GM21360 (cell line): ENCODE results near the gene PIP4K2A.

Source experiments
- ATAC-seq: cut with Tn5 transposase; IDR thresholded peaks from one replicate; pipeline ENCODE4 v1.9.1; 2021; ENCODE audit warnings: mild to moderate bottlenecking, moderate library complexity; ENCODE audit not compliant: unreplicated experiment

PIP4K2A gene

DNA sequence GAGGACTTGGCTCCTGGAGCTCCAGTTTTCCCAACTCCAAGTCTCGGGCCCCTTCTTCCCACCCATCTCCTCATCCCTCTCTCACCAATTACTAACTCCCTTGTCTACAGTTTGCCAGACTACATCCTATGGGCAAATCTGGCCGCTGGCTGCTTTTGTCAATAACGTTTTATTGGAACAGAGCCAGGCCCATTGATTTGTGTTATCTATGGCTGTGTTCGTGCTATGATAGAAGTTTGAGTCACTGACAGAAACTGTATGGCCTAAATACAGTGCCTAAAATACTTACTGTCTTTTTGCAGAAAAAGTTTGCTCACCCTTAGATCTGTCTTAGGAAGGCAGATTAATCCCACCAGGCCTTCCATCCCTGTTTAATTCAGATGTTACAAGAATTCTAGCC, 71.3 kb downstream of the PIP4K2A start:
- ATAC-seq = no peak

DNA sequence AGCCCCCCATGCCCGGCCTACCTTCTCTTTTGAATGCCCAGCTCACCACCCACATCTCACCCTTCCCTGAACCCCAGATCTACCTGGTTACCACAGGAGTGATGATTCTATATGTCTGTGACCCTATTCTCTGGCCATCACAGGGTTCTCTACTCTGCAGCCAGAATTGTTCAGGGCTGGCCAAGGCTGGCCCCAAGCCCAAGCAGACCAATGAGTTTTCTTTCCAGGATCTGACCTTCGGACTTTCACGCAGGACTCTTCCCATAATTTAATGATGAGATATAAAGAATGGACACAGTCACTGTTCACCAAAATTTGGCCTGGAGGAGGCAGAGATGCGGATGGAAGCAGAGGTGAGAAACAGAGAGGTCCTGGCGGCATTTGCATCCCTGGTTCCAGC, 72.6 kb downstream of the PIP4K2A start:
- ATAC-seq = no peak

- ATAC-seq = no peak
Measured at GRCh38 chr10:22640359-22640758, 74.0 kb downstream of the PIP4K2A start.

DNA sequence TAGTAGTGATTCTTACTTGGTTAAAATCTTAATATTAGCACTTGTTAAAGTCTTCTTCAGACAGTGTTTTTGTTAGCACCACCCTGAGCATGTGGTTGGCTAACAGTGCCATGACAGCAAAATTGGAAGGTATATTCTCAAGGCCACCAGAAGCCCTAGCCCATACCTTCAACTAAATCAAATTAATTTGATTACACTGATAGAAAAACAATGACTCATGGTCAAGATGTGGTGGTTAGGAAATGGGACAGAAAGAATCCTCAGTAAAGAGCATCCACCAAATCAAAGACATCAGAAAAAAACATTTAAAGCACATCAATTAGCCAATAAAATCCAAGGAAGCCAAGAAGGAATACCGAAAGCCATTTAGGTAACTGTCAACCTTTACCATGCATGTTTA, 75.5 kb downstream of the PIP4K2A start:
- ATAC-seq = no peak

DNA sequence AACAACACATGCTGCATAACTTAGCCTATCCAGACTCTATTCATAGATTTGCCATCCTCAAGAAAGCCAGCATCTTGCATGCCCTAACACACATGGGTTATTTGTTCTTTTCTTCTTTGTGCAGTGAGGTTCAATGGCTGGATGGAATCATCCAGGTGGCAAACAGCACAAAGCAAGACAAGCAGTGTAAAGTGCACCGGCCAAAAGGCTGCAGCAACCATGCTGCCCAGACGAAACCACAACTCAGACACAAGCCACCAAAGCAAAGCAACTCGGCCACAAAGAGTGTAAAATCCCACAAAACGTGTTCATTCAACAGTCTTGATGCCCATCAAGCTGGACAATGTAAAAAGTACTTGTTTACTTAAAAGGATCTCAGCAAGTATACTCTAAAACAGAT, 76.9 kb downstream of the PIP4K2A start:
- ATAC-seq = no peak

DNA sequence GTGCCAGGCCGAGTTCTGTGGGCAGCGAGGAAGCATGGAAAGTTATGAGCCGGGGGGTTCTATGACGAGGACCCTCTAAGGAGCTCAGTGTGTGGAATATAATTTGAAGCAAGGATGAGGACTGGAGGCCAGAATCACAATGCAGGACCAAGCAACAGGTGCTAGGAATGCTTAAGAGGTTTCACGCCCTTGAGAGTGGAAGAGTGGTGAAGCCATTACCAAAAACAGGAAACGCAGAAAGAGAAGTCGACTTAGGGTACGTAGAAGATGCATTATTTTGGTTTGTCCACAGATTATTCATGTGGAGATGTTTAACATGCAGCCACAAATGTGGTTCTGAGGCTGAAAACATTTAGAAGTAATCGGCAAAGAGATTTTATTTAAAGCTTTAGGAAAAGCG, 78.7 kb downstream of the PIP4K2A start:
- no peak for ATAC-seq

GRCh38 chr10:22634606-22635459, 79.5 kb downstream of the PIP4K2A start:
- no peak for ATAC-seq

DNA sequence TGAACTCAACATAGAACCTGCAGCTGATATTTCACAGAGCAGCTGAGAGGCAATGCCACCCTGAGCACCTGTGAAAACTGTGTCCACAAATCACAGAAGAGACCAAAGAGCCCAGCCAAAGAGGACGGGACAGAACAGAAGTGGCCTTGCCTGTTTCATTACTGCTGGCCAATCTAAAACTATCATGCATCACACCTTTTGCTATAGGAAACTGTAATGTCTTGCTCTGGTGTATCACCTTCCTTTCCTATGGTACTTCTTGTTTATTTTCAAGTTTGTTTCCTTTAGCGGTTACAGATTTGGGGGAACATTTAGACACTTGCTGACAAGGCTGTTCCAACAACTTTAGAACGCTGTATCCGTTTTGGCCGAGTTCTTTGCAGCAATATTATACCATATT, 80.3 kb downstream of the PIP4K2A start:
- no peak for ATAC-seq

DNA sequence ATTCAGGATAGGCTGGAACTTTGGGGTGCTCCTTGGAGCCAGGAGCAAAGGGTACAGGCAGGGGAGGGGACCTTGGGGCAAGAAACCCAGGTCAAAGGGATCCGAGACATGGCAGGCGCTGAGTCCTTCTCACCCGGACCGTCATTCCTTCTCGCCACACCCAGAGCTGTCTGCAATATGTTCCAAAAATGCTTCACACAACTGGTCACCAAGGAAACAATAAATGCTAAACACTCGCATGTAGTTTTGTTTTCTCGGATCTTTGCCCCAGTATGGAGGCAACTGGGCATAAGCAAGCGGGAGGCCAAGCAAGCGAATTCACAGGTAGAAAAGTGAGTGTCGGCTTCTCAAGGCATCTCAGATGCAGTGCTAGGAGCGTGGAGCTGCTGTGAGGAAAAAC, 80.8 kb downstream of the PIP4K2A start:
- ATAC-seq = no peak

DNA sequence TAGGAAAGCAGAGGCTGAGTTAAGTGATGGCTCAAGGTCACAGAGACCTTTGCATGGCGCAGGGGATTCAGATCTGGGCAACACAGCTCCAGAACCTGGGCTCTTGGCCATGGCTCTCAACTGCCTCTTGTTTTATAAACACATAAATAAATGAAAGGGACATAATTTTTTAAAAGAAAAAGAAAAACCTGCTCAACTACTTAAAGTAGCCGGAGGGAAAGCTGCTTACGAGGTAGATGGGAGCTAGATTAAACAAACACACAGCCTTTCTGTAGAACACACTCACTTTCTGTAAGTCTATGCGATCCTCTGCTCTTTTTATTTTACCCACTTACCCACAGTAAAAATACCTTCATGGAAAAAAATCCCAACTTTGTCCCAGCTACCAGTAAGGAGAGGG, 81.3 kb downstream of the PIP4K2A start:
- no peak for ATAC-seq

DNA sequence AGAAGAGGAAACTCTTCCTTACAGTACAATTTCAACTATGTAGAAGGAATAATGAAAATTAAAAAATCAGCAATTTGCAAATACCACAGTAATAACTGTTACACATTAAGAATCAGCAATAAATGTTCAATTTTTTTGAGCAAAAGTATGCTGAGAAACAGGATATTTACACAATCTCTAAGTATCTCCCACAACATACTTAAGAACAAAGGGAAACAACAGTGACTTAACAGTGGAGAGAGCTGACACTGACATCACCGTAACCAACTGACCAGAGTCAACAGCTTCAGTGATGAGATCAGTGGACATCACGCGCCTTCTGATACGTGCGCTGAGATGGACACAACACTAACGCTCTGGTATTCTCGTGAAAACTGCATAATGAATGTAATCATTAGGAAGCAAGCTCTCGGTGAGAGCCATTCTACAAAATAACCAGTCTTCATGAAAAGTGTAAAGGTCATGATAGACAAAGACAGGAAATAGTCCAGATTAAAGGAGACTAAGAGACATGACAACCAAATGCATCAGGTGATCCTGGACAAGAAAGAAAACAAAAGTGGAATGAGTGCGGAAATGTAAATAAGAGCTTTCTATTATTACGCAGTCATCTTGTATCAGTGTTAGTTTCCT, 82.6 kb downstream of the PIP4K2A start:
- ATAC-seq = no peak

DNA sequence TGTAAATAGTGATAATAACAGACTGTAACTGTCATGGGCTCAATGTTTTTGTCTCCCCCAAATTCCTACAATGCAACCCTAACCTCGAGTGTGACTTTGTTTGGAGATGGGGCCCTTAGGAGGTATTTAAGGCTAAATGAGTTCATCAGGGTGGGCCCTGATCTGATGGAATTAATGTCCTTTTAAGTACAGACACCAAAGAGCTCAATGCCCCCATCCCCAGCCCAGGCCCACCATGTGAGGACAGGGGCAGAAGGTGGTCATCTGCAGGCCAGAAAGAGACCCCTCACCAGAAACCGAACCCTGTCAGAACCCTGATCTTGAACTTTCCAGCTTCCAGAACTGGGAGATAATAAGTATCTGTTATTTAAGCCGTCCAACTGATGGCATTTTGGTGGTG, 83.2 kb downstream of the PIP4K2A start:
- no peak for ATAC-seq

DNA sequence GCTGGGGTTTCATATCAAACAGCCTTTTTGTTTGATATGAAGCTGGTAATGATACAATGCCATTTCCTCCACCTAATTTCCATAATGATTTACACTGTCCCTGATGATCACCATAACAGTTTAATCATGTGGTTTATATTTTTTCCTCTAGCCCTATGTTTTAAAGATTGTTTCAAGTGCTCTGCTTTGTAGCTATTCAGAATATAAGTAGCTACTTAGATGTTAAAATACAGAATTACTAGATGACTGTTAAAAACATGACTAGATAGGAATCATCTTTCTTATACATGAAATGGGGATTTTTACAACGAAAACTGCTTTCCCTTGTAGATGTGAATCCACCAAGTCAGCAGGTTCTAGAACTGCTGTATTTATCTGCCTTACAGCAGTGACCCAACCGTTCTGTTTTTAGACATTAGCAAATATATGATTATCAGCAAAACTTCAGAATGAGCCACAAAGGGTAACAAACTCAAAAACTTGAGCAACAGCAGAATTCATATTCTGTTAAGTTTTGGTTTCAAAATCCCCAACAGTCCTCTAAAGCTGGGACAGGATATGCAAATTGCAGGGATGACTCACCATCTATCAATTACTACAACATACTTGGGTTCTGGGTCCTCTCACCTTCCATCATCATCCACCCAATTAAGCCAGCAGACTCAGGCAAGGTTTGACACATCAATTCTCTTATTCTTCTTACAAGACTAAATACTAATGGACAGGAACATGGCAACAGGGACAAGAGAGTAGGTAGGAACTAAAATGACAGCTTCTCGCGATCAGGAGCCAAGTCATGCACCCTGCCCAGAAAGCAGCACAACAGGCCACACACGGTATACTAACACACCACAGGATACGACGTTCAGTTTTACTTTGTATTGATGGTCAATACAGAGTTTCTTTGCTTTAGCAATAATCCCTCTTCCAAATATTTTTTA, 83.9 kb downstream of the PIP4K2A start:
- ATAC-seq = peak; percentile 68

DNA sequence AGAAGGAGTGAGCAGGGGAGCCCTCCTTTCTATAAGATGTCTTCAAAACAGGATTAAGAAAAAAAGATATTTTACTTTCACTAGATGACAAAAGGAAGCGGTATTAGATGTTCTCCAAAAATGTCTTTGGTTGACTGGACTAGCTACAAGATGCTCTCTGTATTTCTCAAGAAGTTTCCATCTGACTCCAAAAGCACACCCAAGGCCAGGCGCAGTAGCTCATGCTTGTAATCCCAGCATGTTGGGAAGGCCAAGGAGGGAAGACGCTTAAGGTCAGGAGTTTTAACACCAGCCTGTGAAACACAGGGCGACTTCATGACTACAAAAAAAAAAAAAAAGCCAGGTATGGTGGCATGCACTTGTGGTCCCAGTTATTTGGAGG, 84.5 kb downstream of the PIP4K2A start:
- no peak for ATAC-seq

GRCh38 chr10:22629126-22629525, 85.3 kb downstream of the PIP4K2A start:
- ATAC-seq = no peak

DNA sequence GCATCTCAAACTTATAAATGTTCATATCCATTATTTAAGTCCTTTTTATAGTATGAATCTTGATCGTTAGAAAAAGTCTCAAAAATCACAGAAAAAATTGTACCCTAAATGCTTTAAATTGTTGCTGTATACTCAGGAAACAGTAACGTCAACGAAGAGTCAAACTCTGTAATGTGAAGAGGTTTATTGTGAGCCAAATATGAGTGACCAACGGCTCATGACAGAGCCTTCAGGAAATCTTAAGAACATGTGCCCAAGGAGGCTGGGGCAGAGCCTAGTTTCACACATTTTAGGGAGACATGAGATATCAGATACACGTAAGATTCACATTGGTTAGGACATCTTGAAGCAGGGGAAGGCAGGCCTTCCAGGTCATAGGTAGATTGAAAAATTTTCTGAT, 86.1 kb downstream of the PIP4K2A start:
- ATAC-seq = no peak

DNA sequence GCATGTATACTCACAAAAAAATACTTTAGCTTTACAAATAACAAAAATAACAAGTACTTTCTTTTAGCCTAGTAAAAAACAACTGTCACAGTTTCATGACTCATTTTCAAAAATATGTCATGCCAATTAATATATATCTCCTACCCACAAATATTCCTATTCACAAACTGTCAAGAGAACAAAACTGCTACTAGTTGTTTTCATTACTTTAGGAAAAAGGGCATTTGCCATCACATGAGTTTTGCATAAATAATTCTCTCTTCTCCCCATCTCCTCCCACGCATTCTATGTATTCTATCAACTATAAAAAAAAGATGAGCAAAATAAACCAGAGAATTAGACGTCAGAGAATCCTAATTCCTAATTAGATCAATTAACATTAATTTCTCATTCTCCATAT, 87.6 kb downstream of the PIP4K2A start:
- no peak for ATAC-seq

DNA sequence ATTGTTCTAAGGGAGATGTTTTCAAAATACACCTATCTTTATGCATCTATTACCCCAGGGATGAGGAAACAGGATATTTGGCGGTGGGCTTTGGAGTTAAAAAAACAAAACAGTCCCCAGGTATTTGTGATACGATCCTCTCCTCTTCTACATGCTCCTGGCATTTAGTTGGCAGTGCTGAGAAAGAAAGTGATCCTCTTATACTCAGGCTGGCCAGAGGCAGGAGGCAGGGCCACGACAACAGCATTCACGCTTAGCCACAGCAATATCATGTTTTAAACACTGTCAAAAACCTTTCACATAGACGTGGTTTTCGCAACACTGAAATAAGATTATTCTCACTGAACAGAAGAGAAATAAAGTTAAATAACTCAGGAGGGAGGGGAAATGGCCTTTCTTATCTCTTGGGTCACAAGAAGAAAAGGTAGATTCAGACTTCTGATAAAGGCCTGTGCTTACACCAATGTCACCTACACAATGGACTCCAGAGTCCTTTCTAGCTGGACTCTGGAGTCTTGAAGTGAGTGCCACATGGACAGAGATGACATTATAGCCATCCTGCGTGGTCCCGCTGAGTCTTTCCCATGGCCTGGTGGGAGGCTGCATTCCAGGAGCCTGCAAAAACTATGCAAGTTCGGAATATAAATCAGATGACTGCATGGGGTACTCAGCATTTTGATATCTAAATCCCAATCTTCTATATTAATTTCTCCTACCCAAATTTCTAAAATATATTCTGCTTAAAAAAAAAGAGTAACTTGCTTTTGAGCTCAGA, 88.7 kb downstream of the PIP4K2A start:
- ATAC-seq = no peak

DNA sequence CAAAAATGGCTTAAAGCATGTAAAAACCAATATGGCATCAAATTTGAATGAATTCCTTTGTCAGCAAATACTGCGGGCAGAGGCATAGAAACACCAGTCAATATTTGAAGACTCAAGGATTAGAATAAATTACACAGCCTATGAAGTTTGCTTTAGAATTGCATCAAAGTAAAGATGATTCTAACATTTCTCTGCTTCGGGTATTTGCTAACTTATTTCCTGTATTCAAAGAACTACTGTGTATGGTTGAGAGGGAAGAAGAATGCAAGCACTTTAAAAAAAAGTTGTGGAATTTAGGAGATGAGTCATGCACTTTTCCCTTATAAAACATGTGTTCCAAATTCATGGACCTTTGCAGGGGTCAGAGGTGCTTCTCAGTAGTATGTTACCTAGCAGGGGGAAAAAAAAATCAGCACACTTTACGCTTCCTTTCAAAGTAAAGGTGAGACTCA, 90.1 kb downstream of the PIP4K2A start:
- ATAC-seq = no peak

GRCh38 chr10:22623633-22624253, 90.6 kb downstream of the PIP4K2A start:
- no peak for ATAC-seq
